ENCODE results near the gene LRRK1.

DNA sequence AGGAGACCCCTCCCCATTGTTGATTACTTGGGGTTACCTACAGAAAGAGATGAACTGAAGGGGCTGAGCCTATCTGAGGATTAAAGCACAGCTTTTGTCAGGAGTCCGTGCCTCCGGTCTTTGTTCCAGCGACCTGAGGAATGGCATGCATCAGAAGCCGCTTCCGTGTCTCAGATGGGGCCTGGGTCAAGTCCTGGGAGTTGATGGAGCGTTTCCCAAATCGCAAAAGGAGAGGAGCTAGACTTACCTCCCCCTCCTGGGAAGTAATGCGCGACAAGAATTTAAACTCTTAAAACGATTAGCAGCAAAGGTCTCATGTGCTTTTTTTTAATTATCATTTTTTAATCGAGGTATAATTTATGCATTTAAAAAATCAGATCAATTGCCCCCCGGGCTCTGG lies 40.5 kb upstream of the LRRK1 start:
- TF ChIP-seq POLR2A (IDR thresholded peaks at IDR 0.05) (no peak), EP300 (IDR thresholded peaks at IDR 0.05) (no peak), POLR2AphosphoS5 (IDR thresholded peaks at IDR 0.05) (no peak)
- TF ChIP-seq, protein P1, sequence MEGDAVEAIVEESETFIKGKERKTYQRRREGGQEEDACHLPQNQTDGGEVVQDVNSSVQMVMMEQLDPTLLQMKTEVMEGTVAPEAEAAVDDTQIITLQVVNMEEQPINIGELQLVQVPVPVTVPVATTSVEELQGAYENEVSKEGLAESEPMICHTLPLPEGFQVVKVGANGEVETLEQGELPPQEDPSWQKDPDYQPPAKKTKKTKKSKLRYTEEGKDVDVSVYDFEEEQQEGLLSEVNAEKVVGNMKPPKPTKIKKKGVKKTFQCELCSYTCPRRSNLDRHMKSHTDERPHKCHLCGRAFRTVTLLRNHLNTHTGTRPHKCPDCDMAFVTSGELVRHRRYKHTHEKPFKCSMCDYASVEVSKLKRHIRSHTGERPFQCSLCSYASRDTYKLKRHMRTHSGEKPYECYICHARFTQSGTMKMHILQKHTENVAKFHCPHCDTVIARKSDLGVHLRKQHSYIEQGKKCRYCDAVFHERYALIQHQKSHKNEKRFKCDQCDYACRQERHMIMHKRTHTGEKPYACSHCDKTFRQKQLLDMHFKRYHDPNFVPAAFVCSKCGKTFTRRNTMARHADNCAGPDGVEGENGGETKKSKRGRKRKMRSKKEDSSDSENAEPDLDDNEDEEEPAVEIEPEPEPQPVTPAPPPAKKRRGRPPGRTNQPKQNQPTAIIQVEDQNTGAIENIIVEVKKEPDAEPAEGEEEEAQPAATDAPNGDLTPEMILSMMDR (IDR thresholded peaks at IDR 0.05), result no peak

Measured in gastroesophageal sphincter (tissue), 3 donors.